Immature natural killer cell (primary cell): Measurements from ENCODE around the gene KSR1. TPM values are rescaled to one million over a fixed set of nuclear protein-coding genes. Genes with fewer than 3 reads are reported as not detected.
"Not testable (repeated sequence)": the region's sequence is repeated elsewhere in the genome, so short reads cannot be mapped to it uniquely, and the experiment has no call there.

Experiments used
- DNase-seq, 3 donors: peaks; one replicate each; pipeline ENCODE4 v3.0.0; 2022; ENCODE audit warnings: mixed read lengths in 1 of 3
- H3K27ac Mint-ChIP-seq, 6 donors: one replicate each; pipeline ENCODE4 v1.8.0; 2020; ENCODE audit warnings: mixed read lengths in 6 of 6, mild to moderate bottlenecking in 5 of 6, inconsistent platforms in 4 of 6, moderate library complexity in 3 of 6
- H3K27me3 Mint-ChIP-seq, 3 donors: one replicate each; pipeline ENCODE4 v1.8.0; 2020 to 2021; ENCODE audit warnings: low read depth in 3 of 3, mild to moderate bottlenecking in 3 of 3, mixed read lengths in 3 of 3, moderate library complexity in 3 of 3, inconsistent platforms in 1 of 3
- H3K36me3 Mint-ChIP-seq, 3 donors: one replicate each; pipeline ENCODE4 v1.8.0; 2020; ENCODE audit warnings: mixed read lengths in 3 of 3, inconsistent platforms in 2 of 3, mild to moderate bottlenecking in 2 of 3
- H3K4me1 Mint-ChIP-seq, 2 donors: one replicate each; pipeline ENCODE4 v1.8.0; 2020; ENCODE audit warnings: inconsistent platforms in 2 of 2, mild to moderate bottlenecking in 2 of 2, mixed read lengths in 2 of 2, moderate library complexity in 1 of 2
- H3K4me3 Mint-ChIP-seq, 5 donors: one replicate each; pipeline ENCODE4 v1.8.0; 2020; ENCODE audit warnings: mild to moderate bottlenecking in 5 of 5, mixed read lengths in 5 of 5, inconsistent platforms in 3 of 5, moderate library complexity in 3 of 5
- H3K9me3 Mint-ChIP-seq, 6 donors: one replicate each; pipeline ENCODE4 v1.8.0; 2020; ENCODE audit warnings: mild to moderate bottlenecking in 6 of 6, mixed read lengths in 6 of 6, inconsistent platforms in 4 of 6, moderate library complexity in 3 of 6
- polyA plus RNA-seq, 3 donors: library from polyadenylated mRNA; unstranded; fragments of 300-500 nt; fragmentation: Illumina TruSeq; gene quantifications; one replicate each; pipeline ENCODE4 v1.2.3, GENCODE V29; 2021

KSR1 gene
- polyA plus RNA-seq, 3 donors from 2014 or later = 1.8 to 5.6 (median 2.6) TPM

DNA sequence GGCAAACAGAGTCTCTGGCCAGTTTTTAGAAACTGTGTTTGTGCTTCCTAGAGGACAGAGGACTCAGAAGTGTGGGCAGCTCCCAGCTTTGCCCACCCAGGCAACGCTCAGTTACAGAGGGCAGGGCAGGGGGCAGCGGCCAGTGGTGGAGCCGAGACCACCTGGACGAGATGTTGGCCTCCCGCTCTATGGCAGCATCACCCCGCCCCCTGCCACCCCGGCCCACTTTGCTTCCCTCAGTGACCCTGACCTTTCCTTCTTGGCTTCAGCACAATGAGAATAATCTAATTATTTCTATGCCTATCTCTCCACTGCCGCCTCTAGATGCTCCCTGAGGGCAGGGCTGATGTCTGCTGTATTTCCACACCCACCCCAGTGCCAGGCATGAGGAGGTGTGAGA, 200.4 kb downstream of the KSR1 start:
- H3K9me3 Mint-ChIP-seq, H3K4me3 Mint-ChIP-seq, H3K27ac Mint-ChIP-seq, H3K27me3 Mint-ChIP-seq, H3K4me1 Mint-ChIP-seq, H3K36me3 Mint-ChIP-seq, DNase-seq: not testable (repeated sequence)

DNA sequence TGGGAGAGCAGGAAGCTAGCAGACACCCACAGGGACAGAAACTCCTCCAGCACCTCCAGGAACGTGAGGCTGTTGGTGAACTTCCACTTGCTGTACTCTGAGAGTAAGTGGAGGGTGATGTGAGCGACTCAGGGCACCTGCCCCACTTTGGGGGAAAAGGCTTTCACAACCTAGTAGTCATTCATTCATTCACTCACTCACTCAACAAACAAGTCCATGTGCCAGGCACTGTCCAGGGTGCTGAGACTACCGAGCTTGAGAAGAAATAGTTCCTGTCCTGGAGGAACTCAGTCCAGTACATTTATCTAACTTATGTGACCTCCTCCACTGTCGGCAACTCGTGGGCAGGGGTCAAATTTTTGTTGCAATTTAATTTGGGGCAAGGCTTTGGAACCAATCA, 201.4 kb downstream of the KSR1 start:
- DNase-seq = no peak
- Mint-ChIP-seq H3K27ac (no peak overlapping the region), H3K27me3 (peaks cover 3 to 6% (median 3%) of the 10 kb centered on the region in 3 donors), H3K4me3 (no peak overlapping the region), H3K36me3 (no peaks in the 10 kb centered on the region), H3K4me1 (peaks cover 5 to 6% of the 10 kb centered on the region in 2 donors), H3K9me3 (peaks cover 0 to 2% (median 0%) of the 10 kb centered on the region in 6 donors)

- Mint-ChIP-seq H3K4me3 (no peak overlapping the region), H3K4me1 (peaks cover 2% of the 10 kb centered on the region in 2 donors), H3K27me3 (peaks cover 3 to 6% (median 3%) of the 10 kb centered on the region in 3 donors), H3K36me3 (no peaks in the 10 kb centered on the region), H3K27ac (no peak overlapping the region), H3K9me3 (peaks cover 0 to 2% (median 0%) of the 10 kb centered on the region in 6 donors)
- DNase-seq = no peak
Measured at GRCh38 chr17:27659683-27660082, 203.4 kb downstream of the KSR1 start.

- Mint-ChIP-seq H3K4me3 (no peak overlapping the region), H3K27ac (no peak overlapping the region), H3K9me3 (peaks cover 0 to 2% (median 0%) of the 10 kb centered on the region in 6 donors), H3K27me3 (peaks cover 3 to 6% (median 3%) of the 10 kb centered on the region in 3 donors), H3K36me3 (no peaks in the 10 kb centered on the region), H3K4me1 (no peaks in the 10 kb centered on the region)
- no peak for DNase-seq
Measured at GRCh38 chr17:27660436-27660835, 204.2 kb downstream of the KSR1 start.

DNA sequence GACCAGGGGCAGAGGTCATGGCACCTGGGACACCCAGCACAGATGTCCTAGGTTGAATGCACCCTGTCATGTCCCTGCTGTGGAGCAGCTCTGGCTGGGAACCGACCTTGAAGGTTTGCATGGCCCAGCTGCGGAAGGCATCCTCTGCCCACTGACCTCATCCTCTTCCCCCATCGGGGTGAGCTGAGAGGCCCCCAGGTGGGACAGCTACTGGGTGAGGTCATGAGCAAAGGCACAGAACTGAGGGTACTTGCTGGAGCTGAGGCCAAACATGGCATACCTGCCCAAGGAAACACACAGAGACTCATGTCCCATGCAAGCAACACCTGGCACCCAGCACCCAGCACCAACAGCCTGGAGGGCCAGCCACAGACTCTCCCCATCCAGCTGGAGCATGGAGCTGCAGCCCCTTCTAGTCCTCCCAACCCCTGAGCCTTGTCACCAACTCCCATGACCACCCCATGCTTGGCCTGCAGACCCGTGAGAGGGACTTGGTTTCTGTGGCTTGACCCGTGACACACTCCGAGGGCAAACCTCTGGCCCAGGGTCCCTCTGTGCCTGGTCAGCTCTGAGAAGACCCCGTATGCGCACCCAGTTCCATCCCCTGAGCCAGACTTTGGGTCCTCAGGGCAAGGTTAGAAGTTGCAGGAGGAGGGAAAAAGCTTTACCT, 207.8 kb downstream of the KSR1 start:
- Mint-ChIP-seq H3K27me3 (peaks cover 0 to 2% (median 0%) of the 10 kb centered on the region in 3 donors), H3K27ac (no peak overlapping the region), H3K4me1 (no peaks in the 10 kb centered on the region), H3K9me3 (peaks cover 0 to 4% (median 0%) of the 10 kb centered on the region in 6 donors), H3K4me3 (no peak overlapping the region), H3K36me3 (no peaks in the 10 kb centered on the region)
- DNase-seq = no peak

GRCh38 chr17:27664606-27664965, 208.3 kb downstream of the KSR1 start:
- no peak for DNase-seq
- Mint-ChIP-seq H3K27ac (no peak overlapping the region), H3K27me3 (peaks cover 0 to 2% (median 0%) of the 10 kb centered on the region in 3 donors), H3K36me3 (no peaks in the 10 kb centered on the region), H3K9me3 (peaks cover 0 to 4% (median 0%) of the 10 kb centered on the region in 6 donors), H3K4me3 (no peak overlapping the region), H3K4me1 (no peaks in the 10 kb centered on the region)

DNA sequence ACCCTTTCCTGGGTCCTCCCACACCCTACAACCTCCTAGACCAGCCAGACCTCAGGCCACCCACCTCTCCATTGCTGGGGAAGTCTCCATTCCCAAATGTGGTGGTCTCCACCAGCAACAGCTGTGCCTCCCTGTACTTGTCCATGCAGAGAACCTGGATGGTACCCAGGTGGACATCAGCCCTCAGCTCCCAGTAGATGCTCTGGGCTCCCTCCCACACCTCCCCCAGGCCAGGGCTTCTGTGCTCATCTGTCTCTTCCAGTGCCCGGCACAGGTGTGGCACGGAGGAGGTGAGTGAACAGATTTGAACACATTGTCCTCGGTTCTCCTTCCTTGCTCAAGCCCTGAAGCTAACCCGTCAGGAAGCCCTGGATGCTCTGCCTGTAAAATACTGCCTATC, 209.3 kb downstream of the KSR1 start:
- Mint-ChIP-seq H3K27me3 (peaks cover 0 to 2% (median 0%) of the 10 kb centered on the region in 3 donors), H3K4me3 (no peak overlapping the region), H3K36me3 (no peaks in the 10 kb centered on the region), H3K27ac (no peak overlapping the region), H3K9me3 (peaks cover 0 to 4% (median 0%) of the 10 kb centered on the region in 6 donors), H3K4me1 (no peaks in the 10 kb centered on the region)
- no peak for DNase-seq

DNA sequence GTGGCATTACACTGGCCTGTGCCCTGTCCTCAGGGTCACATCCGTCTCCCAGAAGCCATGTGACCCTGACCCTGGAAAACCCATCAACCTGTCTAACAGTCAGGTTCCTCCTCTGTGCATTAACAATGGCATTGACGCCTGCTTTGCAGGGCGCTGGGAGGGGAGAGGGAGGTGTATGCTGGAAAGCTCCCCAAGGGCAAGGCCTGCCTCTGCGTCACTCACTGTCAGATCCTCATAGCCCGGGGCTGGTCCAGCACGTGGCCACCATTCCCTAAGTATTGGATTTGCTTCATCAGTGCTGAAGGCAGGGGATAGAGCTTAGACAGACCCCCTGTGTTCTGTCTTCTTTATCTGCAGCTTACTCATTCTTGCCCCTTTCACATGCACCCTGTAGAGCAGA, 210.0 kb downstream of the KSR1 start:
- H3K9me3 Mint-ChIP-seq, H3K4me1 Mint-ChIP-seq, H3K27ac Mint-ChIP-seq, DNase-seq, H3K27me3 Mint-ChIP-seq, H3K36me3 Mint-ChIP-seq, H3K4me3 Mint-ChIP-seq: not testable (repeated sequence)

GRCh38 chr17:27666831-27667560, 210.7 kb downstream of the KSR1 start:
- no peak for DNase-seq
- Mint-ChIP-seq H3K4me3 (no peak overlapping the region), H3K36me3 (no peaks in the 10 kb centered on the region), H3K4me1 (no peaks in the 10 kb centered on the region), H3K9me3 (peaks cover 0 to 1% (median 0%) of the 10 kb centered on the region in 6 donors), H3K27me3 (peaks cover 0 to 2% (median 0%) of the 10 kb centered on the region in 3 donors), H3K27ac (no peak overlapping the region)

DNA sequence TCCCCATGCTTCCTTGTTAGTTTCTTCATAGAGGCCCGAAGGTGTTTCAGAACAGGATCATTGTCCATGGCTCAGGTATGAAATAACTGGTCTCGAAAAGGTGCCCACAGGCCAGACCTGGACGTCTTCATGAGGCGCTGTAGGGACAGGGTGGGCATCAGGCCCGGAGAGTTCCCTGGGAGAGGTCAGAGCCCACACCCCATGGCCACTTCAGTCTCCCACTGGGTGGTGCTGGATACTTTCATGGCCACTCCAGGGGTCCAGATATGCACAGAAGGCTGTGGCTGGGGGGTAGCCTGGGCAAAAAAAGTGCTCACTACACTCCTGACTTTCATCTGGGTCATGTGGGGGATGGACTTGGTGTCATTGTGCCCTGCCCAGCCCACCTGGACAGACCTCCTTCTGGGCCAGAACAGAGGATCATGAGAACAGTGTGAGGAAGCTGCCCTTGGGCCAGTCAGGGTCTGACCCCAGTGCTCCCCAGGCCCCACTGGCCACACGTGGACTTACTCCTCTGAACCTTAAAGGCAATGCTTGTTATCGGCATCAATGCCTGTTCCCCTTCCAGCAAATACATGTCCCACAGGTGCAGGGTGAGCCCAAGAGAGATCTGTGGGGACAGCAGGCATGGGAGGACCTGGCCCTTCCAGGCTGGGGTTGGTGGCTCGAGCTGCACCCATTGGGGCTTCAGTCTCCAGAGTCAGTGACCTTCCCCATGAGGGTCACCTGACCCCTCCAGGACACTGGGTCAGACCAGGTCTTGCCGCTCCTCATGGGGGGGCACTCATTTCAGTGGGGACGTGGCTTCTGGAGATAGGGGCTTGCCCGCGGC, 211.6 kb downstream of the KSR1 start:
- H3K4me3 Mint-ChIP-seq = no peak overlapping the region
- peaks cover 0 to 2% (median 0%) of the 10 kb centered on the region in 3 donors for H3K27me3 Mint-ChIP-seq
- DNase-seq = no peak
- H3K27ac Mint-ChIP-seq = no peak overlapping the region
- no peaks in the 10 kb centered on the region for H3K36me3 Mint-ChIP-seq
- no peaks in the 10 kb centered on the region for H3K4me1 Mint-ChIP-seq
- H3K9me3 Mint-ChIP-seq = peaks cover 0 to 1% (median 0%) of the 10 kb centered on the region in 6 donors

GRCh38 chr17:27668488-27668823, 212.2 kb downstream of the KSR1 start:
- Mint-ChIP-seq H3K27ac (no peak overlapping the region), H3K9me3 (peaks cover 0 to 1% (median 0%) of the 10 kb centered on the region in 6 donors), H3K27me3 (peaks cover 0 to 4% (median 0%) of the 10 kb centered on the region in 3 donors), H3K4me3 (no peak overlapping the region), H3K4me1 (no peaks in the 10 kb centered on the region), H3K36me3 (no peaks in the 10 kb centered on the region)
- no peak for DNase-seq

GRCh38 chr17:27669136-27669535, 212.9 kb downstream of the KSR1 start:
- Mint-ChIP-seq H3K4me3 (no peak overlapping the region), H3K4me1 (no peaks in the 10 kb centered on the region), H3K9me3 (peaks cover 0 to 1% (median 0%) of the 10 kb centered on the region in 6 donors), H3K27me3 (peaks cover 0 to 4% (median 0%) of the 10 kb centered on the region in 3 donors), H3K27ac (no peak overlapping the region), H3K36me3 (no peaks in the 10 kb centered on the region)
- DNase-seq = no peak

DNA sequence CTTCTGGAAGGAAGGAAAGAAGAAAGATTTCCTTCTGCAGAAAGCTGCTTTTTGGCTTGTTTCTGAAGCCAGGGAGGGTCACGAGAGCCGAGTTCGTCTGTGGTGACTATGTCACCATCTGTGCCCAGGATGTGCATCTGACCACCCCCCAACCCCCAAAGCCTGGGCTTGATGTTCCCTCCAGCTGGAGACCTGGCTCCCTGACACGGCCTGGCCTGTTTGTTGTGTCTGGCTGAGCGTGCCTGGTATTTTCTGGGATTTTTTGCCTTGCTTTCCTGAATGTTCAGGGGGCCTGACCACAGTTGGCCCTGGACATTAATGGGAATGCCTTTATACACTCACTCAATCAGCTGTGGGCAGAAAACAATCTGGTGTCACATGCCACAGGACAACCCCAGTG, 213.6 kb downstream of the KSR1 start:
- DNase-seq = no peak
- H3K4me3 Mint-ChIP-seq = no peak overlapping the region
- no peak overlapping the region for H3K27ac Mint-ChIP-seq
- H3K4me1 Mint-ChIP-seq = no peaks in the 10 kb centered on the region
- no peaks in the 10 kb centered on the region for H3K36me3 Mint-ChIP-seq
- H3K9me3 Mint-ChIP-seq = peaks cover 0 to 1% (median 0%) of the 10 kb centered on the region in 6 donors
- H3K27me3 Mint-ChIP-seq = peaks cover 0 to 4% (median 0%) of the 10 kb centered on the region in 3 donors
